ENCODE data around the gene CACNA1D.
"Not testable (repeated sequence)": the region's sequence is repeated elsewhere in the genome, so short reads cannot be mapped to it uniquely, and the experiment has no call there.

The CACNA1D gene

GRCh38 chr3:53554559-53555067, 60.2 kb downstream of the CACNA1D start:
- no peak for DNase-seq (ENCODE audit: insufficient read length)
- TF ChIP-seq TAF1 (IDR thresholded peaks at IDR 0.05; ENCODE audit: borderline replicate concordance, low read depth, low read length) (no peak), POLR2A (IDR thresholded peaks at IDR 0.05; ENCODE audit: low read depth, low read length) (no peak), POLR2AphosphoS5 (IDR thresholded peaks at IDR 0.05; ENCODE audit: low read depth, low read length) (no peak)
- no peak for FAIRE-seq

GRCh38 chr3:53555068-53555588, 60.7 kb downstream of the CACNA1D start:
- peak; percentile 95 for FAIRE-seq
- TF ChIP-seq POLR2A (IDR thresholded peaks at IDR 0.05; ENCODE audit: low read depth, low read length) (no peak), TAF1 (IDR thresholded peaks at IDR 0.05; ENCODE audit: borderline replicate concordance, low read depth, low read length) (no peak), POLR2AphosphoS5 (IDR thresholded peaks at IDR 0.05; ENCODE audit: low read depth, low read length) (no peak)
- no peak for DNase-seq (ENCODE audit: insufficient read length)

GRCh38 chr3:53566461-53567145, 72.2 kb downstream of the CACNA1D start:
- no peak for FAIRE-seq

GRCh38 chr3:53570081-53570480, 75.7 kb downstream of the CACNA1D start:
- FAIRE-seq (no peak), DNase-seq (ENCODE audit: insufficient read length) (no peak)
- TF ChIP-seq POLR2AphosphoS5 (IDR thresholded peaks at IDR 0.05; ENCODE audit: low read depth, low read length) = no peak
- TF ChIP-seq POLR2A (IDR thresholded peaks at IDR 0.05; ENCODE audit: low read depth, low read length) = no peak
- no peak for TF ChIP-seq TAF1 (IDR thresholded peaks at IDR 0.05; ENCODE audit: borderline replicate concordance, low read depth, low read length)

More at GRCh38 chr3:53566461-53567145, 72.2 kb downstream of the CACNA1D start:
- TF ChIP-seq POLR2AphosphoS5 (IDR thresholded peaks at IDR 0.05; ENCODE audit: low read depth, low read length) = no peak
- TF ChIP-seq POLR2A (IDR thresholded peaks at IDR 0.05; ENCODE audit: low read depth, low read length) = no peak
- no peak for TF ChIP-seq TAF1 (IDR thresholded peaks at IDR 0.05; ENCODE audit: borderline replicate concordance, low read depth, low read length)
- DNase-seq (ENCODE audit: insufficient read length) = no peak

GRCh38 chr3:53570709-53571108, 76.3 kb downstream of the CACNA1D start:
- TF ChIP-seq POLR2A (IDR thresholded peaks at IDR 0.05; ENCODE audit: low read depth, low read length) (no peak), TAF1 (IDR thresholded peaks at IDR 0.05; ENCODE audit: borderline replicate concordance, low read depth, low read length) (no peak), POLR2AphosphoS5 (IDR thresholded peaks at IDR 0.05; ENCODE audit: low read depth, low read length) (no peak)
- DNase-seq (ENCODE audit: insufficient read length) = no peak
- no peak for FAIRE-seq

- FAIRE-seq (no peak), DNase-seq (ENCODE audit: insufficient read length) (no peak)
- TF ChIP-seq POLR2AphosphoS5 (IDR thresholded peaks at IDR 0.05; ENCODE audit: low read depth, low read length) (no peak), POLR2A (IDR thresholded peaks at IDR 0.05; ENCODE audit: low read depth, low read length) (no peak), TAF1 (IDR thresholded peaks at IDR 0.05; ENCODE audit: borderline replicate concordance, low read depth, low read length) (no peak)
Measured at GRCh38 chr3:53571264-53571663, 76.9 kb downstream of the CACNA1D start.

GRCh38 chr3:53572184-53572583, 77.8 kb downstream of the CACNA1D start:
- FAIRE-seq; DNase-seq (ENCODE audit: insufficient read length): not testable (repeated sequence)

GRCh38 chr3:53577506-53577905, 83.1 kb downstream of the CACNA1D start:
- TF ChIP-seq POLR2AphosphoS5 (IDR thresholded peaks at IDR 0.05; ENCODE audit: low read depth, low read length) = no peak
- TF ChIP-seq POLR2A (IDR thresholded peaks at IDR 0.05; ENCODE audit: low read depth, low read length) = no peak
- no peak for TF ChIP-seq TAF1 (IDR thresholded peaks at IDR 0.05; ENCODE audit: borderline replicate concordance, low read depth, low read length)
- FAIRE-seq (no peak), DNase-seq (ENCODE audit: insufficient read length) (no peak)

- no peak for TF ChIP-seq POLR2AphosphoS5 (IDR thresholded peaks at IDR 0.05; ENCODE audit: low read depth, low read length)
- no peak for FAIRE-seq
- no peak for DNase-seq (ENCODE audit: insufficient read length)
Measured at GRCh38 chr3:53579636-53580035, 85.2 kb downstream of the CACNA1D start.

GRCh38 chr3:53581671-53582070, 87.3 kb downstream of the CACNA1D start:
- TF ChIP-seq TAF1 (IDR thresholded peaks at IDR 0.05; ENCODE audit: borderline replicate concordance, low read depth, low read length) (no peak), POLR2AphosphoS5 (IDR thresholded peaks at IDR 0.05; ENCODE audit: low read depth, low read length) (no peak), POLR2A (IDR thresholded peaks at IDR 0.05; ENCODE audit: low read depth, low read length) (no peak)
- no peak for DNase-seq (ENCODE audit: insufficient read length)
- FAIRE-seq = no peak

- no peak for FAIRE-seq
Measured at GRCh38 chr3:53583161-53583690, 88.8 kb downstream of the CACNA1D start.

GRCh38 chr3:53585049-53585448, 90.6 kb downstream of the CACNA1D start:
- TF ChIP-seq TAF1 (IDR thresholded peaks at IDR 0.05; ENCODE audit: borderline replicate concordance, low read depth, low read length) = no peak
- no peak for TF ChIP-seq POLR2AphosphoS5 (IDR thresholded peaks at IDR 0.05; ENCODE audit: low read depth, low read length)
- no peak for TF ChIP-seq POLR2A (IDR thresholded peaks at IDR 0.05; ENCODE audit: low read depth, low read length)
- FAIRE-seq (no peak), DNase-seq (ENCODE audit: insufficient read length) (no peak)

More at GRCh38 chr3:53583161-53583690, 88.8 kb downstream of the CACNA1D start:
- DNase-seq (ENCODE audit: insufficient read length) = no peak
- TF ChIP-seq TAF1 (IDR thresholded peaks at IDR 0.05; ENCODE audit: borderline replicate concordance, low read depth, low read length) = no peak
- no peak for TF ChIP-seq POLR2A (IDR thresholded peaks at IDR 0.05; ENCODE audit: low read depth, low read length)

Measured in GM12892 (cell line).